NCI-H2029 treated with DMSO at 0.1 percent for 48 hours (cell line): ENCODE results near the gene PLPPR2.
"Not testable (repeated sequence)": the region's sequence is repeated elsewhere in the genome, so short reads cannot be mapped to it uniquely, and the experiment has no call there.

Experiments
- DNase-seq: peaks from one replicate; lab custom pipeline; 2025; lab: John Stamatoyannopoulos, UW

Gene PLPPR2, protein sequence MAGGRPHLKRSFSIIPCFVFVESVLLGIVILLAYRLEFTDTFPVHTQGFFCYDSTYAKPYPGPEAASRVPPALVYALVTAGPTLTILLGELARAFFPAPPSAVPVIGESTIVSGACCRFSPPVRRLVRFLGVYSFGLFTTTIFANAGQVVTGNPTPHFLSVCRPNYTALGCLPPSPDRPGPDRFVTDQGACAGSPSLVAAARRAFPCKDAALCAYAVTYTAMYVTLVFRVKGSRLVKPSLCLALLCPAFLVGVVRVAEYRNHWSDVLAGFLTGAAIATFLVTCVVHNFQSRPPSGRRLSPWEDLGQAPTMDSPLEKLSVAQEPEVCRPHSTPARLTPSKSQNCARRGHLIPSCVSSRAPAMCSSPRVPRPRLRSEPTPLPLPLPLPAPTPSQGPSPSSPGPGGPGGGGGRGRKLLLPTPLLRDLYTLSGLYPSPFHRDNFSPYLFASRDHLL

GRCh38 chr19:11355160-11356073, at the start of gene PLPPR2:
Gene PLPPR2 (plus strand): TSS chr19:11355432. CDS start chr19:11357674, 2,242 bp downstream.
- DNase-seq, result peak; percentile 77

GRCh38 chr19:11306337-11306736, 48.9 kb upstream of the PLPPR2 start:
- DNase-seq, result no peak

- not testable (repeated sequence) for DNase-seq
Observed at GRCh38 chr19:11320278-11320995, 34.8 kb upstream of the PLPPR2 start.

GRCh38 chr19:11321191-11322126, 33.8 kb upstream of the PLPPR2 start:
- no peak for DNase-seq

DNA sequence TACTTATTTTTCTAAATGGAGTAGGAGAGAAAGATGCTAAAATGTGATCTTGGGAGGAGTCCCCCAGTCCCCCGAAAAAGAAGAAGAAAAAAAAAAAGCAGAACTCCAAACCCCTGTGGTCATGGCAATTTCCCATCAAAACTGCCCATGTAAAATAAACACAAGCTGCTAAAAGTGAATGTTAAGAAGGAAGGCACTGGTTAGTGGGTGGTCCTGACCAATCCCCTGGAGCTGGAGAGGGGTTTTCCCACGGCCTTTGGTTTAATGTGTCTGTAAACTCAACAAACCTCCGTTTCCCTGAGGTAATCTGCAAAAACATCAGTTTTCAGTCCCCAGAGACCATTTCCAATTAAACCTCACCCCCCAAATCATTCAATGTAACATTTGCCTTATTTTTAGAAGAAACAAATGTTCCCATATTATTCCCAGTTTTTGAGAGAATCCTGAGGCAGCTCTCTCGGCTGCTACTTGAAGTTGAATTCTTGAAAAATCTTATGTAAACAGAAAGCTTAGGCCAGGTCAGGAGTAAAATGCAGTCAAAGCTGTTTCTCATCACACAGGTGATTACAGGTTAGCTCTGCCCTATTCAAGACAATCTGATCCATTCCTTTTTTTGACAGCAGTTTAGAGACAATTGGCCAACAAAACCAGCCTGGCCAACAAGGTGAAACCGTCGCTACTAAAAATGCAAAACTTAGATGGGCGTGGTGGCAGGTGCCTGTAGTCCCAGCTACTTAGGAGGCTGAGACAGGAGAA, 32.8 kb upstream of the PLPPR2 start:
- DNase-seq, result no peak

DNA sequence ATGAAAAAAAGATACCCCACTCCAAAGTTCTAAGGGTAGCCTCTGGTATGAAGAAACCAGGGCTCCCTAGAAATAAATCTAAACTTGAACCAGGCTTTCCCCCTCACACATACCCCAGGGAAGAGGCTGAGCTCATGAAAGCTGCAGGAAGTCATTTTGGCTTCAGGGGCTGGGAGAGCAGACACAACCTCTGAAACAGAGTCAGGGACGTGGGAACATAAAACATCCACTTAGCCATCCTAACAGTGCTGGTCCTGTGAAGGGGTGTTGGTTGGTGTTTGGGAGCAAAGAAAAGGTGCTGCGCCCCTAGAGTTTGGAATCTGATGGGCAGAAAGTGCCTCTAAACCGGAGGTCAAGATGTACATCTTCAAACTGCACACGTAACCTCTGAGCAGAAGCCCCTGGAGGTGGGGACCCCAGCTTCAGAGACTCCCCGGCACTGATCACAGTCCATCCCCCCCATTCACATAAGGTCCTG, 31.6 kb upstream of the PLPPR2 start:
- no peak for DNase-seq

DNA sequence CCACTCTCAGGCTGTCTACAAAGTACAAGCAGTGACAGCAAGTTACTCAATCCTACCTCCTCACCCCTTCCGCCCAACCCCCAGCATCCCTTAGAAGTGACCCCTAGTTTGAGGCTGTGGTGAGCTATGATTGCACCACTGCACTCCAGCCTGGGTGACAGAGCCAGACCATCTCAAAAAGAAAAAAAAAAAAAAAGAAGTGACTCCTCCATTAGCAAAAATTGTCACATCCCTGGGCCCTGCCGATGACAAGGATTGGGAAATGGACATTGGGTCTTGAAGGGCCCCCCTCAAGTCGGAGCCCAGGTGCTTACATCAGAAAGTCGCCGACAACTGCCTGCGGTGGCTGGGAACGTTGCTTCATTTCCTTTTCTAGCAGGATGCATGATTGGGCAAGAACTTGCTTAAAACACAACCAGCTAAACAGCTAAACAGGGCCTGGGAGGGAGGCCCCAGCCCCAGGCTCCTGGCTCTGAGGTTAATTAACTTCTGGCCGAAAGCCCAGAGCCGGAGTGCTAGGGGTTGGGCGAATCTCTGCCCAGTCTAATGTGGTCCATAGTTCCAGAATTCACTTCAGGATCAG, 31.1 kb upstream of the PLPPR2 start:
- DNase-seq, result peak; percentile 41

DNA sequence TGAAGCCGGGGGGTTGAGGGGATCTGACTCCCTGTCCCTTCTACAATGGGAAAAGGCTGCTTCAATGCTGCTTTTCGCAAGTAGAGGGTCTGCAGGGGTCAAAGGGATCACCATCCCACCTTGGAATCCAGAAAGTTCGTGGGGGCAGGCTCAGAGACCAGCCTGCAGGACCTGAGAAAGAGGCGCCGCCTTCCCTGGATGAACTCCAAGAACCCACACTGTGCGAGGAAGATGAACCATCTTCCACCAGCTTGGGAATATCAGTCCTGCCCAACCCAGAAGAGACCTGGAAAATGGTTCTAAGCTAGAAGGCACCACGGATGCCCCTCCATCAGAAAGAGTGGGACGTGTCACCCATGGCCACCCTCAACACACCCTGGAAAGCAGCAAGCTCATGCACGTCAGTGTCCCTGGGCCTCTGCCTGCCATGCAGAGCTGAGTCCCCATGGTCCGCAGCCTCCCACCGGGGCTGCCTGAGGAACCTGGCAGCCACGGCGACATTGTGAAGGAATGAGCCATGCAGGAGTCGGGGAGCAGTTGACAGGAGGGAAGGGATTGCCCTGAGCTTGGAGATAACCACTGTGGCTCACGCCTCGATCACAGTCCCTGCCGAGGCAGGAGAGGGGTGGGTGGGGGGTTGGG, 30.4 kb upstream of the PLPPR2 start:
- no peak for DNase-seq

GRCh38 chr19:11325544-11325943, 29.7 kb upstream of the PLPPR2 start:
- DNase-seq, result no peak

GRCh38 chr19:11330127-11330526, 25.1 kb upstream of the PLPPR2 start:
- DNase-seq, result no peak

- DNase-seq, result peak; percentile 28
Observed at GRCh38 chr19:11331502-11331901, 23.7 kb upstream of the PLPPR2 start.

GRCh38 chr19:11332822-11333221, 22.4 kb upstream of the PLPPR2 start:
- DNase-seq, result no peak

DNA sequence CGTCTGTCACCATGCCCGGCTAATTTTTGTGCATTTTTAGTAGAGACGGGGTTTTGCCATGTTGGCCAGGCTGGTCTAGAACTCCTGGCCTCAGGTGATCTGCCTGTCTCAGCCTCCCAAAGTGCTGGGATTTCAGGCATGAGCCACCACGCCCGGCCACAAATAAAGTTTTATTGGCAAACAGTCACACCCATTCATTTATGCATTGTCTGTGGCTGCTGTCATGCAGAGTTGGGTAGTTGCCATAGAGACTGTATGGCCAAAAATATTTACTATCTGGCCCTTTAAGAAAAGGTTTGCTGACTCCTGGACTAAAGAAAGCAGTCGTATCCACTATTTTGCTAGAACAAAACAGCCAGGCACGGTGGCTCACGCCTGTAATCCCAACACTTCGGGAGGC, 21.4 kb upstream of the PLPPR2 start:
- not testable (repeated sequence) for DNase-seq

DNA sequence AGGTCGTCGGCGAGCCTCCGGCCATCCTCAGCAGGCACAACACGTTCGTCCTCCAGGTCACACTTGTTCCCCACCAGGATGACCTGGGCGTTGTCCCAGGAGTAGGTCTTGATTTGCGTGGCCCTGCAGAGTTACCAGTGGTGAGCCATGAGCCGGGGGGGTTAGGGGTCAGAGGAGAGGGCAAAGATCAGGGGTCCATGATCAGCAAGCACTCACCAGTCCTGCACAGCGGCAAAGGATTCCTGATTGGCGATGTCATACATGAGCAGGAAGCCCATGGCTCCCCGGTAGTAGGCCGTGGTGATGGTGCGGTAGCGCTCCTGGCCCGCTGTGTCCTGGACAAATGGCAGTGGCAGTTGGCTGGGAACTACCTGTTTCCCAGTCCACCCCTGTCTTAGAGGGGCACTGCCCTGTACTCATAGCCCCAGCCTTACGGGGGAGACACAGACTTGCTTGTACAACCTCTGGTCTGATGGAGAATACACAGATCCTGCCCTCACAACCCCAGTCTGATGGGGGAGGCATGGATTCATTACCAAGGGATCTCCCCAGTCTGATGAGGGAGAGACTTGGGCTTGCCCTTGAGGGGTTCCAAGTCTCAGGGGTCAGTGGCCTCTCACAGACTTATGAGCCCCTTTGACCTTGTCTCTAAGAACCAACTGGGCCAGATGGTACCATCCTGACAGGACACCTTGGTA, 19.6 kb upstream of the PLPPR2 start:
- no peak for DNase-seq

DNA sequence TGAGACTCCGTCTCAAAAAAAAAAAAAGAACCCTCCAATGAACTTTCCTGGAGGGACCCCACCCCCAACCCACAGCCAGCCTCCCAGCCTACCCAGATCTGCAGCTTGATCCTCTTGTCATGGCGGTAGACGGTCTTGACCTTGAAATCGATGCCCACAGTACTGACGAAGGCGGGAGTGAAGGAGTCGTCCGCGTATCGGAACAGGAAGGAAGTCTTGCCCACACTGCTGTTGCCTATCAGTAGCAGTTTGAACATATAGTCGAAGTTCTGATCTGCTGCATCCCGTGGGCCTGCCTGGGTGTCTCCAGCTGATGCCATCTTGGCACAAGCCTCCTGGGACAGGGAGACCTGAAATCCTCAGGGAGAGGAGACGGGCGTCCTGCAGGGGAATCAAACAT, 18.2 kb upstream of the PLPPR2 start:
- DNase-seq, result no peak

GRCh38 chr19:11338121-11338520, 17.1 kb upstream of the PLPPR2 start:
- DNase-seq, result no peak

DNA sequence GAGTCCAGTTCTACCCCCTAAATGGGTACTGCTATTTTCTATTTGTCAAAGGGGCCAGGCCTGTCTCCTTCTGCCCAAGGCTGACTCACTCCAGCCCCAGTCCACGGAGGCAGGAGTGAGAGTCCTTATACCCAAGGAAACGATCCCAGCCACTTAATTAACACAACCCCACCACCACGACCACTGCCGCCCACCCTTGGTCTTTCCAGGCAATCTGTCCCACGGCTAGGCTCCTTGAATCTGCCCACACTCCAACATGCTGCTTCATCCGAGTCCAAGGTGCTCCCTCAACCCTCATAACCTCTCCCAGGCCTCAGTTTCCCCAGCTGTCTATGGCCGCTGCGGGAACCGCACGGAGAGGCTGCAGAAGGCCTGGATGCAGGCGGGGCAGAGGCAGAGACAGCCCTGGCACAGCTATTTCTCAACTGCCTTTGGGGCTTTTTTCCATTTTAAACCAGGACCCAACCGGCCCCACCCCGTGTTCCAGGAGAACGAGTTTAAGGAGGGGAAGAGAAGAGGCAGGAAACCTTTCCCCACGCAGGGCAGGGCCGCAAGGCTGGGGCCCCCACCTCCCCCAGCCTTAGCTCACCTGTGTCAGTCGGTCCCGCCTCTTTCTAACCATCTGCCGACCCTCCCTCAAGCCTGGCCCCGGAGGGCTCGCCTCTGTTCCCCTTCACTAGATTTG, 16.5 kb upstream of the PLPPR2 start:
- DNase-seq, result no peak
